HG02763 (cell line): ENCODE measurements around the gene DSTN.
A peak's percentile ranks its signal among the peaks of the same experiment; 100 is the strongest.

Experiments used
- ATAC-seq: cut with Tn5 transposase; IDR thresholded peaks from one replicate; pipeline ENCODE4 v1.9.1; 2021; ENCODE audit warnings: mild to moderate bottlenecking, moderate library complexity; ENCODE audit not compliant: unreplicated experiment

DSTN gene

GRCh38 chr20:17569616-17570346 lies at the start of gene DSTN:
TSS of gene DSTN (plus strand) at chr20:17570075. CDS start at chr20:17570209, 134 bp downstream.
- peak; percentile 88 for ATAC-seq

- ATAC-seq, result no peak
These were observed 49.3 kb upstream of the DSTN start for GRCh38 chr20:17520583-17520982.

- no peak for ATAC-seq
These were observed 47.3 kb upstream of the DSTN start for GRCh38 chr20:17522528-17522927.

GRCh38 chr20:17523326-17523725 lies 46.5 kb upstream of the DSTN start:
- ATAC-seq, result no peak

- ATAC-seq, result no peak
These were observed 45.3 kb upstream of the DSTN start for GRCh38 chr20:17524560-17524959.

GRCh38 chr20:17525132-17525531 lies 44.7 kb upstream of the DSTN start:
- no peak for ATAC-seq

GRCh38 chr20:17525650-17526049 lies 44.2 kb upstream of the DSTN start:
- ATAC-seq, result peak; percentile 44

- ATAC-seq, result no peak
These were observed 40.3 kb upstream of the DSTN start for GRCh38 chr20:17529586-17529985.

GRCh38 chr20:17530153-17530552 lies 39.7 kb upstream of the DSTN start:
- ATAC-seq, result no peak

- no peak for ATAC-seq
These were observed 38.9 kb upstream of the DSTN start, which contains the start of gene BFSP1 for GRCh38 chr20:17530716-17531664. TSS of gene BFSP1 (minus strand) at chr20:17531379. CDS start at chr20:17531329, 50 bp downstream.

- no peak for ATAC-seq
These were observed 38.2 kb upstream of the DSTN start for GRCh38 chr20:17531665-17532025.

- no peak for ATAC-seq
These were observed 36.5 kb upstream of the DSTN start for GRCh38 chr20:17533396-17533795.

- no peak for ATAC-seq
These were observed 35.8 kb upstream of the DSTN start for GRCh38 chr20:17534077-17534476.

GRCh38 chr20:17536944-17537444 lies 32.9 kb upstream of the DSTN start:
- no peak for ATAC-seq

- ATAC-seq, result no peak
These were observed 31.9 kb upstream of the DSTN start for GRCh38 chr20:17537959-17538358.

- no peak for ATAC-seq
These were observed 31.2 kb upstream of the DSTN start for GRCh38 chr20:17538517-17539170.

- no peak for ATAC-seq
These were observed 28.3 kb upstream of the DSTN start for GRCh38 chr20:17541596-17541995.

- ATAC-seq, result no peak
These were observed 27.9 kb upstream of the DSTN start for GRCh38 chr20:17541996-17542395.

GRCh38 chr20:17542481-17542880 lies 27.4 kb upstream of the DSTN start:
- no peak for ATAC-seq

GRCh38 chr20:17542993-17543412 lies 26.9 kb upstream of the DSTN start:
- no peak for ATAC-seq

- no peak for ATAC-seq
These were observed 26.2 kb upstream of the DSTN start for GRCh38 chr20:17543531-17544131.
